Measurements from ENCODE around the gene RFNG. TPM values are rescaled to one million over a fixed set of nuclear protein-coding genes. Genes with fewer than 3 reads are reported as not detected.

The RFNG gene
- total RNA-seq, 2 donors from 2014 or later = 30.6 to 32.1 TPM

DNA sequence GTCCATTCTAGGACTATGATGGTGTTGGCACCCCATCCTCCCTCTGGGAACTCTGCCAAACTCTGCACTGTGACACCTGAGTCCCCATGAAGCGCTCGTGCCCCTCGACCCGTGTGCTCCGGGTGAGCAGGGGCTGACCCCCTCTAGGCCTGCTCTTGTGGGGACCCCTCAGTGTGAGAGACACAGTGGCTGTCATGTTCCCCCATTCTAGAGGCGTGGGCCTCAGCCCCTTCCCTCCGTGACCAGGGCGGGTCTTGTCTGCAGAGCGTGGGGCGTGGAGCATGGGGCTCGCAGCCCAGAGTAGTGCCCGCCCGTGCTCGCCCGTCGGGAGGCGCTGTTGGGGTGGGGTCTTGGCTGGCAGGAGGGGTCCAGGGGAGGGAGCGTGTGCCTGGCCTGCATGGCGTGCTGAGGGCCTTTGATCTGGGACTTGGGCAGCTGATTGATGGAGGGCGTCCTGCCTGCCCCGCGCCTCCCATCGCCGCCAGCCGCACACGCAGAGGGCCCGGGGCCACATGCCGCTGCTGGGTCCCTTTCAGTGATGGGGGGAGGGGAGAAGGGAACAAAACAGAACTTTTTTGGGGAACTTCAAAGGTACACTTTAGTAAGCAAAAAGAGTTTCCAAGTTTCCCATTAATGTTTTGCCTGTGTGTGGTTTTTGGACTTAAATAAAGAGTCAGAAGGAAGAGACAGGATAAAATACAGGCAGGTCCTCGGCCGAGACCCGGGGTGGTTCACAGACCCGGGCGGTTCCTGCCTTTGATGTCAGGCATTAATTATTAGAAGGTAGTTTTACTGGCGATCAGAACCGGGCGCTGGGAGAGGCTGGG lies 51.4 kb downstream of the RFNG start:
- H3K4me3 ChIP-seq = no peak overlapping the region
- H3K27ac ChIP-seq = no peak overlapping the region
- TF ChIP-seq, protein P1, sequence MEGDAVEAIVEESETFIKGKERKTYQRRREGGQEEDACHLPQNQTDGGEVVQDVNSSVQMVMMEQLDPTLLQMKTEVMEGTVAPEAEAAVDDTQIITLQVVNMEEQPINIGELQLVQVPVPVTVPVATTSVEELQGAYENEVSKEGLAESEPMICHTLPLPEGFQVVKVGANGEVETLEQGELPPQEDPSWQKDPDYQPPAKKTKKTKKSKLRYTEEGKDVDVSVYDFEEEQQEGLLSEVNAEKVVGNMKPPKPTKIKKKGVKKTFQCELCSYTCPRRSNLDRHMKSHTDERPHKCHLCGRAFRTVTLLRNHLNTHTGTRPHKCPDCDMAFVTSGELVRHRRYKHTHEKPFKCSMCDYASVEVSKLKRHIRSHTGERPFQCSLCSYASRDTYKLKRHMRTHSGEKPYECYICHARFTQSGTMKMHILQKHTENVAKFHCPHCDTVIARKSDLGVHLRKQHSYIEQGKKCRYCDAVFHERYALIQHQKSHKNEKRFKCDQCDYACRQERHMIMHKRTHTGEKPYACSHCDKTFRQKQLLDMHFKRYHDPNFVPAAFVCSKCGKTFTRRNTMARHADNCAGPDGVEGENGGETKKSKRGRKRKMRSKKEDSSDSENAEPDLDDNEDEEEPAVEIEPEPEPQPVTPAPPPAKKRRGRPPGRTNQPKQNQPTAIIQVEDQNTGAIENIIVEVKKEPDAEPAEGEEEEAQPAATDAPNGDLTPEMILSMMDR (IDR thresholded peaks at IDR 0.05) = no peak
- H3K4me1 ChIP-seq = no peaks in the 10 kb centered on the region
- no peak for DNase-seq
- H3K9ac ChIP-seq (ENCODE audit: low read depth in 2 of 2, low read length in 2 of 2) = no peak overlapping the region
- no peaks in the 10 kb centered on the region for H3K36me3 ChIP-seq
- intact Hi-C loops (cut with DNase I) = no loop called here
- no peaks in the 10 kb centered on the region for H3K9me3 ChIP-seq
- H3K27me3 ChIP-seq = no peaks in the 10 kb centered on the region

DNA sequence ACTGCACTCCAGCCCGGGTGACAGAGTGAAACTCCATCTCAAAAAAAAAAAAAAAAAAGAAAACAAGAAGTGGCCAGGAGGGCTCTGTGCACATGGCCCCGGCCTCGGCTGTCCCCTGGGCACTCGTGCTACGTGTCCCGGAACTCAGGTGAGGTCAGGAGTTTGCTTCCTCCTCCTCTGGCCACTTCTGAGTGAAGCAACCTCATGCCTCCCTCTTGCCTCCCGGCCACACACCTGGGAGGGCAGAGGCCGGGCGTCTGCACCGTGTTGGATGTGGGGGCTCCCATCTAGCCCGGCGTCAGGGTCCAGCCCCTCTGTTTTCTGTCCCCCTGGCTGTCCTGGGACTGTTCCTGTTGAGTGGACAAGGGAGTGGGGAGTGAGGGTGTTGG lies 52.0 kb downstream of the RFNG start:
- no peak for DNase-seq
- no peaks in the 10 kb centered on the region for H3K4me1 ChIP-seq
- no peak overlapping the region for H3K4me3 ChIP-seq
- H3K9ac ChIP-seq (ENCODE audit: low read depth in 2 of 2, low read length in 2 of 2) = no peak overlapping the region
- TF ChIP-seq, protein P1 (IDR thresholded peaks at IDR 0.05) = no peak
- intact Hi-C loops (cut with DNase I) = no loop called here
- H3K27me3 ChIP-seq = no peaks in the 10 kb centered on the region
- no peaks in the 10 kb centered on the region for H3K9me3 ChIP-seq
- no peaks in the 10 kb centered on the region for H3K36me3 ChIP-seq
- no peak overlapping the region for H3K27ac ChIP-seq

- Histone ChIP-seq H3K27me3 (no peaks in the 10 kb centered on the region), H3K9me3 (no peaks in the 10 kb centered on the region), H3K4me3 (no peak overlapping the region), H3K36me3 (no peaks in the 10 kb centered on the region), H3K4me1 (no peaks in the 10 kb centered on the region), H3K27ac (no peak overlapping the region), H3K9ac (ENCODE audit: low read depth in 2 of 2, low read length in 2 of 2) (no peak overlapping the region)
- TF ChIP-seq, protein P1 (IDR thresholded peaks at IDR 0.05) = no peak
- intact Hi-C loops (cut with DNase I) = no loop called here
- DNase-seq = no peak
These were observed 52.7 kb downstream of the RFNG start for GRCh38 chr17:81998691-81999438.

DNA sequence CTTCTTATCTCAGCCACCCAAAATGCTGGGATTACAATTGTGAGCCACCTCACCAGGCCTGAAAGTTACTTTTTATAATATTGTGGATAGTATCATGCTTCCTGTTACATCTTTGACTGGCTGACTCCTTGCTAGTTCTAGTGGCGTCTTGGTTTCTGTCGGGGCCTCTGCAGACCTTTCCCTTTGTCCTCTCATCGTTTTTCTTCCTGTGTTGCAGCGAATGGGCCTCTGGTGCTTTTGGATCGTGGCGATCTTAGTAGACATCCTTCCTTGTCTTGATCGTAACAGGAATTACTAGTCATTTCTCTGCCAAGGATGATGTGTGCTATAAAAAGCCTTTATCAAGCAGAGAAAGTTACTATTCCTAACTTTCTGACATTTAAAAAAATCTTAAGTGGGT lies 53.4 kb downstream of the RFNG start:
- no peak overlapping the region for H3K27ac ChIP-seq
- intact Hi-C loops (cut with DNase I) = no loop called here
- no peaks in the 10 kb centered on the region for H3K9me3 ChIP-seq
- DNase-seq = no peak
- H3K27me3 ChIP-seq = no peaks in the 10 kb centered on the region
- no peak overlapping the region for H3K9ac ChIP-seq (ENCODE audit: low read depth in 2 of 2, low read length in 2 of 2)
- TF ChIP-seq, protein P1 (IDR thresholded peaks at IDR 0.05) = no peak
- H3K4me1 ChIP-seq = no peaks in the 10 kb centered on the region
- H3K36me3 ChIP-seq = no peaks in the 10 kb centered on the region
- H3K4me3 ChIP-seq = no peak overlapping the region

Other genes starting within 250 kb of the RFNG start
- gene GCGR, start 247.7 kb downstream of the RFNG start, total RNA-seq = not detected
- gene MCRIP1, start 218.5 kb downstream of the RFNG start, total RNA-seq = 10 to 100 TPM; 25.9 to 26.2 TPM
- not detected for gene PPP1R27, start 216.8 kb downstream of the RFNG start, total RNA-seq
- gene P4HB, start 191.3 kb downstream of the RFNG start, total RNA-seq = 1,000 to 10,000 TPM in 1 of 2 donors, 100 to 1,000 TPM in 1; 719 to 1,051 TPM
- 100 to 1,000 TPM; 407 to 546 TPM for gene ARHGDIA, start 180.5 kb downstream of the RFNG start, total RNA-seq
- gene ALYREF, start 160.2 kb downstream of the RFNG start, total RNA-seq = 100 to 1,000 TPM in 1 of 2 donors, 10 to 100 TPM in 1; 66.6 to 191 TPM
- 100 to 1,000 TPM; 106 to 174 TPM for gene ANAPC11, start 160.1 kb downstream of the RFNG start, total RNA-seq
- under 1 TPM in 1 of 2 donors, not detected in 1; 0.22 TPM for gene NPB, start 149.6 kb downstream of the RFNG start, total RNA-seq
- gene PCYT2, start 140.4 kb downstream of the RFNG start, total RNA-seq = 10 to 100 TPM; 47.5 to 71.6 TPM
- gene SIRT7, start 133.6 kb downstream of the RFNG start, total RNA-seq = 10 to 100 TPM; 43.3 to 81.9 TPM
- 10 to 100 TPM; 16.0 to 20.4 TPM for gene MAFG, start 124.1 kb downstream of the RFNG start, total RNA-seq
- gene PYCR1, start 114.5 kb downstream of the RFNG start, total RNA-seq = 100 to 1,000 TPM in 1 of 2 donors, 10 to 100 TPM in 1; 56.5 to 131 TPM
- under 1 TPM in 1 of 2 donors, not detected in 1; 0.27 TPM for gene MYADML2, start 104.6 kb downstream of the RFNG start, total RNA-seq
- gene NOTUM, start 90.6 kb downstream of the RFNG start, total RNA-seq = under 1 TPM in 1 of 2 donors, not detected in 1; 0.57 TPM
- 10 to 100 TPM; 21.7 to 43.0 TPM for gene ASPSCR1, start 74.2 kb downstream of the RFNG start, total RNA-seq
- 100 to 1,000 TPM in 1 of 2 donors, 10 to 100 TPM in 1; 91.1 to 238 TPM for gene CENPX, start 28.9 kb downstream of the RFNG start, total RNA-seq
- 10 to 100 TPM; 16.6 to 60.0 TPM for gene LRRC45, start 28.5 kb downstream of the RFNG start, total RNA-seq
- 10 to 100 TPM in 1 of 2 donors, 1 to 10 TPM in 1; 7.0 to 16.6 TPM for gene RAC3, start 20.1 kb downstream of the RFNG start, total RNA-seq
- 100 to 1,000 TPM; 115 to 183 TPM for gene DCXR, start 14.1 kb downstream of the RFNG start, total RNA-seq
- gene GPS1, start 87 bp upstream of the RFNG start, total RNA-seq = 100 to 1,000 TPM in 1 of 2 donors, 10 to 100 TPM in 1; 70.8 to 129 TPM
- 100 to 1,000 TPM; 113 to 253 TPM for gene DUS1L, start 14.0 kb upstream of the RFNG start, total RNA-seq
- 100 to 1,000 TPM; 168 to 198 TPM for gene FASN, start 46.4 kb upstream of the RFNG start, total RNA-seq
- gene CCDC57, start 161.0 kb upstream of the RFNG start, total RNA-seq = 10 to 100 TPM; 24.5 to 46.1 TPM
- gene SLC16A3, start 177.2 kb upstream of the RFNG start, total RNA-seq = 100 to 1,000 TPM; 148 to 298 TPM
- 100 to 1,000 TPM; 136 to 138 TPM for gene CSNK1D, start 221.9 kb upstream of the RFNG start, total RNA-seq

Measured in colonic mucosa (tissue), 4 donors.